ENCODE data around the gene HOXC4.

Gene HOXC4

DNA sequence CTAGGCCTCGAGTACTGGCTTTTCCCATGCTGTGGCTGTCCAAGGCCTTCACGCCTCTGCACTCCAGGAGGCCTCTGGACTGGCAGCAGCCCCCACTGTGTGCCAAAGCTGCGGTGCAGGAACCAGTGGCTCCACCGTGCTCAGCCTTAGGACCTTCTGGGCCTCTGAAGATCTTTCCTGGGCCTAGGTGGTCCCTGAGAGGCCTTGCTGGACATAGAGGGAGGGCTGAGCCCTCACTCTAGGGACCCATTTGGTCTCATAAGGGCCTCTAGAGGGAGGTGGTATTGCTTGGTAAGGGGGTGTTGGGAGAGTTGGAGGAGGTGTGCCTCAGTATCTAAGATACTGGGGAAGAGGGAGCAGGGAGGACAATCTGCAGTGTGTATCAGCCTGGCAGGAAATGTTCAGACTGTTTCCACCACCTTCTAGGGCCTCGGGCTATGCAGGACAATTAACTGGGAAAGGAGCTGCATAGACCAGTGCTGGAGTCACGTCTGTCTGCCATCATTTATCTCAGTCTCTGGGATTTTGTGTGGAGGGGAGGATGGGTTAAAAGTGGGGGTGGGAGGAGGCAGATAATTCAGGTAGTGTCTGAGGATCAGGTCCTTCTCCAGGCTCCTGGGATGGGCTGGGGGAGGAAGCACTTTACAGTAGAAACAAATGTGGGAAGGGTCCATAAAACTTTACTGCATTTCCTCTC is 17.9 kb upstream of the HOXC4 start:
- CTCF ChIA-PET, result interaction anchor here (0.6 to 3.5 kb wide), 12 partner anchors 9 to 179 kb away, joined by 3 to 17 read pairs (median 4); partner anchors contain the start of gene HOXC10
- Histone ChIP-seq H3K4me3 (ENCODE audit: low read depth, low read length) (no peak overlapping the region), H3K27ac (ENCODE audit: extremely low read depth, low read depth, low read length) (peak overlapping the region; percentile 100), H3K4me1 (ENCODE audit: control insufficient read depth, insufficient read depth, low read length) (peaks cover 51% of the 10 kb centered on the region), H3K9me3 (ENCODE audit: control insufficient read depth, insufficient read depth, low read depth, low read length) (no peaks in the 10 kb centered on the region), H3K36me3 (ENCODE audit: control insufficient read depth in 2 of 2, insufficient read depth in 1 of 2, low read length in 2 of 2) (peaks cover 0 to 6% of the 10 kb centered on the region in 2 experiments; a peak in 1 of 3 replicates)
- POLR2A ChIA-PET, result interaction anchor here (1.4 kb wide), 1 partner anchor 166 kb away, joined by 3 read pairs; no protein-coding TSS in a partner anchor
- TF ChIP-seq, protein P1, sequence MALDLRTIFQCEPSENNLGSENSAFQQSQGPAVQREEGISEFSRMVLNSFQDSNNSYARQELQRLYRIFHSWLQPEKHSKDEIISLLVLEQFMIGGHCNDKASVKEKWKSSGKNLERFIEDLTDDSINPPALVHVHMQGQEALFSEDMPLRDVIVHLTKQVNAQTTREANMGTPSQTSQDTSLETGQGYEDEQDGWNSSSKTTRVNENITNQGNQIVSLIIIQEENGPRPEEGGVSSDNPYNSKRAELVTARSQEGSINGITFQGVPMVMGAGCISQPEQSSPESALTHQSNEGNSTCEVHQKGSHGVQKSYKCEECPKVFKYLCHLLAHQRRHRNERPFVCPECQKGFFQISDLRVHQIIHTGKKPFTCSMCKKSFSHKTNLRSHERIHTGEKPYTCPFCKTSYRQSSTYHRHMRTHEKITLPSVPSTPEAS (tag by site-specific recombination; IDR thresholded peaks at IDR 0.05), result no peak
- TF ChIP-seq ZNF19 (tag by site-specific recombination; IDR thresholded peaks at IDR 0.05; ENCODE audit: low read depth) (no peak), ZNF544 (tag by site-specific recombination; IDR thresholded peaks at IDR 0.05) (no peak), ZEB2 (tag by site-specific recombination; IDR thresholded peaks at IDR 0.05) (peak; percentile 49; the same call in 1 of the 2 replicates), ZNF558 (tag by site-specific recombination; IDR thresholded peaks at IDR 0.05) (no peak), ZFP3 (tag by site-specific recombination; IDR thresholded peaks at IDR 0.05; ENCODE audit: low read depth) (no peak), ZNF221 (tag by site-specific recombination; IDR thresholded peaks at IDR 0.05; ENCODE audit: borderline replicate concordance) (no peak), ZBTB8A (tag by site-specific recombination; IDR thresholded peaks at IDR 0.05) (peak; percentile 50), BCL11A (tag by site-specific recombination; IDR thresholded peaks at IDR 0.05; ENCODE audit: low read depth) (no peak), IKZF3 (tag by site-specific recombination; IDR thresholded peaks at IDR 0.05) (peak; percentile 71), ZNF777 (tag by site-specific recombination; IDR thresholded peaks at IDR 0.05; ENCODE audit: borderline replicate concordance) (no peak), HOXD13 (CRISPR knock-in tag; IDR thresholded peaks at IDR 0.05; ENCODE audit: borderline replicate concordance) (no peak), ZSCAN30 (tag by site-specific recombination; IDR thresholded peaks at IDR 0.05) (peak; percentile 59; the same call in 1 of the 2 replicates), WT1 (tag by site-specific recombination; IDR thresholded peaks at IDR 0.05) (peak; percentile 85), ZNF155 (tag by site-specific recombination; IDR thresholded peaks at IDR 0.05) (no peak), ZNF48 (tag by site-specific recombination; IDR thresholded peaks at IDR 0.05) (no peak), ZNF654 (tag by site-specific recombination; IDR thresholded peaks at IDR 0.05; ENCODE audit: low read depth) (no peak), MYNN (tag by site-specific recombination; IDR thresholded peaks at IDR 0.05; ENCODE audit: borderline replicate concordance) (no peak), GLI2 (tag by site-specific recombination; IDR thresholded peaks at IDR 0.05; ENCODE audit: borderline replicate concordance, low read depth) (no peak), TRIM28 (IDR thresholded peaks at IDR 0.05; ENCODE audit: borderline replicate concordance, low read length) (no peak), ZNF791 (tag by site-specific recombination; IDR thresholded peaks at IDR 0.05) (no peak), ZFP41 (tag by site-specific recombination; IDR thresholded peaks at IDR 0.05; ENCODE audit: borderline replicate concordance) (no peak)
- TF ChIP-seq, protein P2, sequence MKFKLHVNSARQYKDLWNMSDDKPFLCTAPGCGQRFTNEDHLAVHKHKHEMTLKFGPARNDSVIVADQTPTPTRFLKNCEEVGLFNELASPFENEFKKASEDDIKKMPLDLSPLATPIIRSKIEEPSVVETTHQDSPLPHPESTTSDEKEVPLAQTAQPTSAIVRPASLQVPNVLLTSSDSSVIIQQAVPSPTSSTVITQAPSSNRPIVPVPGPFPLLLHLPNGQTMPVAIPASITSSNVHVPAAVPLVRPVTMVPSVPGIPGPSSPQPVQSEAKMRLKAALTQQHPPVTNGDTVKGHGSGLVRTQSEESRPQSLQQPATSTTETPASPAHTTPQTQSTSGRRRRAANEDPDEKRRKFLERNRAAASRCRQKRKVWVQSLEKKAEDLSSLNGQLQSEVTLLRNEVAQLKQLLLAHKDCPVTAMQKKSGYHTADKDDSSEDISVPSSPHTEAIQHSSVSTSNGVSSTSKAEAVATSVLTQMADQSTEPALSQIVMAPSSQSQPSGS (tag by site-specific recombination; IDR thresholded peaks at IDR 0.05; ENCODE audit: low read depth), result no peak
- TF ChIP-seq, protein P3, sequence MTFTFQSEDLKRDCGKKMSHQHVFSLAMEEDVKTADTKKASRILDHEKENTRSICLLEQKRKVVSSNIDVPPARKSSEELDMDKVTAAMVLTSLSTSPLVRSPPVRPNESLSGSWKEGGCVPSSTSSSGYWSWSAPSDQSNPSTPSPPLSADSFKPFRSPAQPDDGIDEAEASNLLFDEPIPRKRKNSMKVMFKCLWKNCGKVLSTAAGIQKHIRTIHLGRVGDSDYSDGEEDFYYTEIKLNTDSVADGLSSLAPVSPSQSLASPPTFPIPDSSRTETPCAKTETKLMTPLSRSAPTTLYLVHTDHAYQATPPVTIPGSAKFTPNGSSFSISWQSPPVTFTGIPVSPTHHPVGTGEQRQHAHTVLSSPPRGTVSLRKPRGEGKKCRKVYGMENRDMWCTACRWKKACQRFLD (tag by site-specific recombination; IDR thresholded peaks at IDR 0.05), result no peak
- TF ChIP-seq, protein P4, sequence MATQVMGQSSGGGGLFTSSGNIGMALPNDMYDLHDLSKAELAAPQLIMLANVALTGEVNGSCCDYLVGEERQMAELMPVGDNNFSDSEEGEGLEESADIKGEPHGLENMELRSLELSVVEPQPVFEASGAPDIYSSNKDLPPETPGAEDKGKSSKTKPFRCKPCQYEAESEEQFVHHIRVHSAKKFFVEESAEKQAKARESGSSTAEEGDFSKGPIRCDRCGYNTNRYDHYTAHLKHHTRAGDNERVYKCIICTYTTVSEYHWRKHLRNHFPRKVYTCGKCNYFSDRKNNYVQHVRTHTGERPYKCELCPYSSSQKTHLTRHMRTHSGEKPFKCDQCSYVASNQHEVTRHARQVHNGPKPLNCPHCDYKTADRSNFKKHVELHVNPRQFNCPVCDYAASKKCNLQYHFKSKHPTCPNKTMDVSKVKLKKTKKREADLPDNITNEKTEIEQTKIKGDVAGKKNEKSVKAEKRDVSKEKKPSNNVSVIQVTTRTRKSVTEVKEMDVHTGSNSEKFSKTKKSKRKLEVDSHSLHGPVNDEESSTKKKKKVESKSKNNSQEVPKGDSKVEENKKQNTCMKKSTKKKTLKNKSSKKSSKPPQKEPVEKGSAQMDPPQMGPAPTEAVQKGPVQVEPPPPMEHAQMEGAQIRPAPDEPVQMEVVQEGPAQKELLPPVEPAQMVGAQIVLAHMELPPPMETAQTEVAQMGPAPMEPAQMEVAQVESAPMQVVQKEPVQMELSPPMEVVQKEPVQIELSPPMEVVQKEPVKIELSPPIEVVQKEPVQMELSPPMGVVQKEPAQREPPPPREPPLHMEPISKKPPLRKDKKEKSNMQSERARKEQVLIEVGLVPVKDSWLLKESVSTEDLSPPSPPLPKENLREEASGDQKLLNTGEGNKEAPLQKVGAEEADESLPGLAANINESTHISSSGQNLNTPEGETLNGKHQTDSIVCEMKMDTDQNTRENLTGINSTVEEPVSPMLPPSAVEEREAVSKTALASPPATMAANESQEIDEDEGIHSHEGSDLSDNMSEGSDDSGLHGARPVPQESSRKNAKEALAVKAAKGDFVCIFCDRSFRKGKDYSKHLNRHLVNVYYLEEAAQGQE (tag by site-specific recombination; IDR thresholded peaks at IDR 0.05), result no peak
- TF ChIP-seq, protein P5, sequence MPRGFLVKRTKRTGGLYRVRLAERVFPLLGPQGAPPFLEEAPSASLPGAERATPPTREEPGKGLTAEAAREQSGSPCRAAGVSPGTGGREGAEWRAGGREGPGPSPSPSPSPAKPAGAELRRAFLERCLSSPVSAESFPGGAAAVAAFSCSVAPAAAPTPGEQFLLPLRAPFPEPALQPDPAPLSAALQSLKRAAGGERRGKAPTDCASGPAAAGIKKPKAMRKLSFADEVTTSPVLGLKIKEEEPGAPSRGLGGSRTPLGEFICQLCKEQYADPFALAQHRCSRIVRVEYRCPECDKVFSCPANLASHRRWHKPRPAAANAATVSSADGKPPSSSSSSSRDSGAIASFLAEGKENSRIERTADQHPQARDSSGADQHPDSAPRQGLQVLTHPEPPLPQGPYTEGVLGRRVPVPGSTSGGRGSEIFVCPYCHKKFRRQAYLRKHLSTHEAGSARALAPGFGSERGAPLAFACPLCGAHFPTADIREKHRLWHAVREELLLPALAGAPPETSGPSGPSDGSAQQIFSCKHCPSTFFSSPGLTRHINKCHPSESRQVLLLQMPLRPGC (tag by site-specific recombination; IDR thresholded peaks at IDR 0.05), result no peak
- TF ChIP-seq, protein P6, sequence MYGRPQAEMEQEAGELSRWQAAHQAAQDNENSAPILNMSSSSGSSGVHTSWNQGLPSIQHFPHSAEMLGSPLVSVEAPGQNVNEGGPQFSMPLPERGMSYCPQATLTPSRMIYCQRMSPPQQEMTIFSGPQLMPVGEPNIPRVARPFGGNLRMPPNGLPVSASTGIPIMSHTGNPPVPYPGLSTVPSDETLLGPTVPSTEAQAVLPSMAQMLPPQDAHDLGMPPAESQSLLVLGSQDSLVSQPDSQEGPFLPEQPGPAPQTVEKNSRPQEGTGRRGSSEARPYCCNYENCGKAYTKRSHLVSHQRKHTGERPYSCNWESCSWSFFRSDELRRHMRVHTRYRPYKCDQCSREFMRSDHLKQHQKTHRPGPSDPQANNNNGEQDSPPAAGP (tag by site-specific recombination; IDR thresholded peaks at IDR 0.05), result no peak

Measured in HEK293 (cell line).